H1 (cell line): ENCODE measurements around the gene ZNF541. TPM values are rescaled to one million over a fixed set of nuclear protein-coding genes. Genes with fewer than 3 reads are reported as not detected.

ENCODE experiments used
- ATF3 ChIP-seq: IDR thresholded peaks from 2 replicates; pipeline ENCODE4 v1.6.1; 2011; ENCODE audit warnings: low read depth, mild to moderate bottlenecking, low read length; ENCODE audit not compliant: insufficient read depth
- CHD7 ChIP-seq: fragments of 300-600 bp; sonication (generic); IDR thresholded peaks from 2 replicates; pipeline ENCODE4 v1.7.1; 2012; ENCODE audit warnings: low read length, moderate library complexity, mild to moderate bottlenecking, inconsistent platforms; ENCODE audit not compliant: insufficient replicate concordance
- CTBP2 ChIP-seq: IDR thresholded peaks from 2 replicates; pipeline ENCODE4 v1.7.0; 2011; ENCODE audit warnings: borderline replicate concordance, mild to moderate bottlenecking, moderate library complexity, mixed read lengths, low read length; ENCODE audit not compliant: insufficient read depth, insufficient read length
- EGR1 ChIP-seq: IDR thresholded peaks from 2 replicates; pipeline ENCODE4 v1.6.1; 2011; ENCODE audit warnings: low read depth, low read length, borderline replicate concordance
- MAX ChIP-seq: IDR thresholded peaks from 2 replicates; pipeline ENCODE4 v1.6.1; 2012; ENCODE audit warnings: inconsistent platforms
- POLR2AphosphoS5 ChIP-seq: IDR thresholded peaks from 2 replicates; pipeline ENCODE4 v1.6.1; 2011; ENCODE audit warnings: low read depth, low read length
- RNF2 ChIP-seq: fragments of 200-900, 300-1000 bp; sonication (generic); IDR thresholded peaks from 2 replicates; pipeline ENCODE4 v1.7.1; 2016; ENCODE audit warnings: borderline replicate concordance, low read depth, mild to moderate bottlenecking, antibody characterized with exemption, low read length; ENCODE audit not compliant: poor library complexity, severe bottlenecking; ENCODE audit errors: missing control alignments
- YY1 ChIP-seq: IDR thresholded peaks from 2 replicates; pipeline ENCODE4 v1.6.1; 2011; ENCODE audit warnings: low read depth, mild to moderate bottlenecking, low read length
- polyA plus RNA-seq, 7 experiments: library from polyadenylated mRNA; depleted of rRNA in 3 of 7; stranded (reverse) in 5 of 7; unstranded in 2 of 7; fragments of >200 nt in 5 of 7; fragments of 200-250 nt in 2 of 7; gene quantifications; 1 replicate in 5 of 7; 2 replicates in 1 of 7; 4 replicates in 1 of 7; pipeline versions ENCODE4 v1.2.1 to v1.2.3, GENCODE V29; 2011 to 2013; ENCODE audit warnings: missing spikeins in 2 of 7, mixed read lengths in 2 of 7
- total RNA-seq: library from RNA; stranded (reverse); fragmentation: NEBNext Ultra II Directional; extraction: Animal tissue kit (Norgen Biotek cat#: 25700); gene quantifications from 2 replicates; pipeline ENCODE4 v1.2.1, GENCODE V29; 2021

Gene ZNF541
- total and polyA plus RNA-seq, 2 of the 8 experiments (the other 6 are each of a cell fraction or from before 2014, with no cell fraction given): 0.05 TPM; not detected in 1

GRCh38 chr19:47598407-47599349 is 25.7 kb upstream of the ZNF541 start (continued):
- TF ChIP-seq CHD7: peak; percentile 30
- TF ChIP-seq YY1: no peak
- TF ChIP-seq POLR2AphosphoS5: no peak; the same call in 1 of the 2 replicates
- no peak for TF ChIP-seq MAX
- TF ChIP-seq RNF2: no peak
- no peak for TF ChIP-seq EGR1
- TF ChIP-seq ATF3: no peak
- no peak for TF ChIP-seq CTBP2
